CD8-positive, alpha-beta memory T cell (primary cell): ENCODE measurements around the gene OPN4. TPM values are rescaled to one million over a fixed set of nuclear protein-coding genes. Genes with fewer than 3 reads are reported as not detected.

Source experiments
- CTCF ChIA-PET: fragments of 350-600 bp; sonication (Branson Sonifier 250); formaldehyde crosslinking; loops from one replicate; lab custom pipeline; 2021; ENCODE audit warnings: antibody characterized with exemption; lab: Charles Lee
- POLR2A ChIA-PET: fragments of 350-600 bp; sonication (Branson Sonifier 250); formaldehyde crosslinking; loops from one replicate; lab custom pipeline; 2021; ENCODE audit warnings: antibody characterized with exemption; lab: Charles Lee
- DNase-seq, 5 donors: peaks; one replicate each; pipeline versions ENCODE4 v3.0.0 to v3.0.0-alpha.2; 2020 to 2022; ENCODE audit warnings: mixed read lengths in 1 of 5
- H3K27ac ChIP-seq: one replicate; pipeline ENCODE4 v1.7.0; 2013; ENCODE audit warnings: low read depth, mild to moderate bottlenecking, low read length, moderate library complexity
- H3K27me3 ChIP-seq: 2 replicates; pipeline ENCODE4 v1.7.0; 2013; ENCODE audit warnings: low read length, mild to moderate bottlenecking; ENCODE audit not compliant: insufficient read depth, poor library complexity, severe bottlenecking
- H3K36me3 ChIP-seq: 2 replicates; pipeline ENCODE4 v1.7.0; 2013; ENCODE audit warnings: mild to moderate bottlenecking, low read length, moderate library complexity; ENCODE audit not compliant: insufficient read depth
- H3K4me1 ChIP-seq: 2 replicates; pipeline ENCODE4 v1.7.0; 2013; ENCODE audit warnings: mild to moderate bottlenecking, low read length, moderate library complexity; ENCODE audit not compliant: insufficient read depth
- H3K4me3 ChIP-seq: 2 replicates; pipeline ENCODE4 v1.7.0; 2013; ENCODE audit warnings: mild to moderate bottlenecking, low read length
- H3K9me3 ChIP-seq: 2 replicates; pipeline ENCODE4 v1.7.0; 2013; ENCODE audit warnings: mild to moderate bottlenecking, low read length
- H3K27ac Mint-ChIP-seq, 8 donors: one replicate each; pipeline ENCODE4 v1.8.0; 2020 to 2021; ENCODE audit warnings: mixed read lengths in 8 of 8, mild to moderate bottlenecking in 6 of 8, inconsistent platforms in 3 of 8, moderate library complexity in 3 of 8
- H3K27me3 Mint-ChIP-seq, 2 donors: one replicate each; pipeline ENCODE4 v1.8.0; 2020 to 2021; ENCODE audit warnings: mixed read lengths in 2 of 2, mild to moderate bottlenecking in 1 of 2, moderate library complexity in 1 of 2
- H3K36me3 Mint-ChIP-seq, 3 donors: one replicate each; pipeline ENCODE4 v1.8.0; 2020 to 2021; ENCODE audit warnings: mixed read lengths in 3 of 3, inconsistent platforms in 1 of 3, mild to moderate bottlenecking in 1 of 3
- H3K4me1 Mint-ChIP-seq, 3 donors: one replicate each; pipeline ENCODE4 v1.8.0; 2020 to 2021; ENCODE audit warnings: mixed read lengths in 3 of 3, inconsistent platforms in 1 of 3, mild to moderate bottlenecking in 1 of 3
- H3K4me3 Mint-ChIP-seq, 7 donors: one replicate each; pipeline ENCODE4 v1.8.0; 2020 to 2021; ENCODE audit warnings: mixed read lengths in 7 of 7, mild to moderate bottlenecking in 6 of 7, moderate library complexity in 4 of 7, inconsistent platforms in 2 of 7
- H3K9me3 Mint-ChIP-seq, 5 donors: one replicate each; pipeline ENCODE4 v1.8.0; 2020 to 2022; ENCODE audit warnings: mixed read lengths in 5 of 5, mild to moderate bottlenecking in 3 of 5, moderate library complexity in 2 of 5, inconsistent platforms in 1 of 5
- polyA plus RNA-seq: library from polyadenylated mRNA; unstranded; fragments of 300-500 nt; fragmentation: Illumina TruSeq; gene quantifications from one replicate; pipeline ENCODE4 v1.2.3, GENCODE V29; 2021
- total RNA-seq, 2 experiments: library from RNA; stranded (reverse); gene quantifications; one replicate each; pipeline ENCODE4 v1.2.3, GENCODE V29; 2021

The OPN4 gene
- total and polyA plus RNA-seq, 3 experiments from 2014 or later = not detected

- H3K27me3 ChIP-seq = no peaks in the 10 kb centered on the region
- POLR2A ChIA-PET = no interaction called here
- no peaks in the 10 kb centered on the region for H3K9me3 Mint-ChIP-seq
Measured at GRCh38 chr10:86689146-86689545, 34.8 kb downstream of the OPN4 start.

GRCh38 chr10:86690231-86690630 is 35.9 kb downstream of the OPN4 start:
- no peak for DNase-seq
- Histone ChIP-seq H3K27me3 (no peaks in the 10 kb centered on the region), H3K27ac (no peak overlapping the region), H3K4me1 (no peaks in the 10 kb centered on the region), H3K36me3 (no peaks in the 10 kb centered on the region), H3K9me3 (no peaks in the 10 kb centered on the region), H3K4me3 (no peak overlapping the region)
- no peaks in the 10 kb centered on the region for H3K9me3 Mint-ChIP-seq
- no peaks in the 10 kb centered on the region for H3K36me3 Mint-ChIP-seq
- ChIA-PET CTCF (no interaction called here), POLR2A (no interaction called here)
- H3K27me3 Mint-ChIP-seq = peaks cover 2 to 5% of the 10 kb centered on the region in 2 donors
- peaks cover 7 to 9% (median 8%) of the 10 kb centered on the region in 3 donors for H3K4me1 Mint-ChIP-seq
- H3K27ac Mint-ChIP-seq = no peak overlapping the region
- H3K4me3 Mint-ChIP-seq = no peak overlapping the region

More at GRCh38 chr10:86689146-86689545, 34.8 kb downstream of the OPN4 start:
- DNase-seq = no peak
- H3K4me1 ChIP-seq = no peaks in the 10 kb centered on the region
- Mint-ChIP-seq H3K36me3 (no peaks in the 10 kb centered on the region), H3K4me3 (no peak overlapping the region), H3K27me3 (peaks cover 3 to 5% of the 10 kb centered on the region in 2 donors), H3K4me1 (peaks cover 7 to 9% (median 8%) of the 10 kb centered on the region in 3 donors), H3K27ac (no peak overlapping the region)
- no peaks in the 10 kb centered on the region for H3K9me3 ChIP-seq
- H3K4me3 ChIP-seq = no peak overlapping the region
- no peaks in the 10 kb centered on the region for H3K36me3 ChIP-seq
- CTCF ChIA-PET = interaction anchor here (0.8 kb wide), 1 partner anchor 199 kb away, joined by 3 read pairs; no protein-coding TSS in a partner anchor
- no peak overlapping the region for H3K27ac ChIP-seq

- no peaks in the 10 kb centered on the region for H3K4me1 ChIP-seq
- CTCF ChIA-PET = no interaction called here
- H3K36me3 ChIP-seq = no peaks in the 10 kb centered on the region
- peaks cover under 1 to 2% of the 10 kb centered on the region in 2 donors for H3K27me3 Mint-ChIP-seq
- H3K27ac Mint-ChIP-seq = no peak overlapping the region
- H3K36me3 Mint-ChIP-seq = no peaks in the 10 kb centered on the region
- H3K4me3 ChIP-seq = no peak overlapping the region
- no peaks in the 10 kb centered on the region for H3K9me3 Mint-ChIP-seq
- H3K4me1 Mint-ChIP-seq = peaks cover 7 to 9% (median 8%) of the 10 kb centered on the region in 3 donors
- no peak for DNase-seq
- H3K27ac ChIP-seq = no peak overlapping the region
- H3K27me3 ChIP-seq = no peaks in the 10 kb centered on the region
- POLR2A ChIA-PET = no interaction called here
- H3K4me3 Mint-ChIP-seq = no peak overlapping the region
- H3K9me3 ChIP-seq = no peaks in the 10 kb centered on the region
Measured at GRCh38 chr10:86690657-86691084, 36.3 kb downstream of the OPN4 start.

GRCh38 chr10:86691333-86692022 is 37.1 kb downstream of the OPN4 start:
- H3K4me1 Mint-ChIP-seq = peaks cover 7 to 9% (median 8%) of the 10 kb centered on the region in 3 donors
- H3K27me3 Mint-ChIP-seq = peaks cover 0 to 2% of the 10 kb centered on the region in 2 donors
- Histone ChIP-seq H3K27ac (no peak overlapping the region), H3K4me3 (no peak overlapping the region), H3K36me3 (no peaks in the 10 kb centered on the region), H3K27me3 (no peaks in the 10 kb centered on the region), H3K9me3 (no peaks in the 10 kb centered on the region), H3K4me1 (no peaks in the 10 kb centered on the region)
- no peak overlapping the region for H3K27ac Mint-ChIP-seq
- no peaks in the 10 kb centered on the region for H3K36me3 Mint-ChIP-seq
- ChIA-PET POLR2A (no interaction called here), CTCF (no interaction called here)
- H3K4me3 Mint-ChIP-seq = no peak overlapping the region
- DNase-seq = no peak
- H3K9me3 Mint-ChIP-seq = no peaks in the 10 kb centered on the region

- Mint-ChIP-seq H3K4me3 (no peak overlapping the region), H3K36me3 (no peaks in the 10 kb centered on the region), H3K27me3 (peaks cover 0 to 2% of the 10 kb centered on the region in 2 donors), H3K27ac (no peak overlapping the region), H3K4me1 (peaks cover 7 to 9% (median 8%) of the 10 kb centered on the region in 3 donors), H3K9me3 (no peaks in the 10 kb centered on the region)
- ChIA-PET POLR2A (no interaction called here), CTCF (no interaction called here)
- no peaks in the 10 kb centered on the region for H3K4me1 ChIP-seq
- H3K27ac ChIP-seq = no peak overlapping the region
- H3K4me3 ChIP-seq = no peak overlapping the region
- H3K9me3 ChIP-seq = no peaks in the 10 kb centered on the region
- H3K36me3 ChIP-seq = no peaks in the 10 kb centered on the region
- DNase-seq = no peak
- no peaks in the 10 kb centered on the region for H3K27me3 ChIP-seq
Measured at GRCh38 chr10:86692023-86692514, 37.7 kb downstream of the OPN4 start.

GRCh38 chr10:86692664-86693063 is 38.3 kb downstream of the OPN4 start:
- no peak overlapping the region for H3K27ac ChIP-seq
- no peak overlapping the region for H3K27ac Mint-ChIP-seq
- no peaks in the 10 kb centered on the region for H3K36me3 Mint-ChIP-seq
- DNase-seq = no peak
- peaks cover 7 to 9% (median 8%) of the 10 kb centered on the region in 3 donors for H3K4me1 Mint-ChIP-seq
- no peaks in the 10 kb centered on the region for H3K36me3 ChIP-seq
- POLR2A ChIA-PET = no interaction called here
- CTCF ChIA-PET = interaction anchor here (0.9 to 1.2 kb wide), 2 partner anchors 8 to 10 kb away, joined by 3 to 4 read pairs; no protein-coding TSS in a partner anchor
- no peak overlapping the region for H3K4me3 Mint-ChIP-seq
- no peaks in the 10 kb centered on the region for H3K4me1 ChIP-seq
- no peaks in the 10 kb centered on the region for H3K27me3 ChIP-seq
- H3K9me3 ChIP-seq = no peaks in the 10 kb centered on the region
- H3K27me3 Mint-ChIP-seq = peaks cover 0 to 2% of the 10 kb centered on the region in 2 donors
- no peak overlapping the region for H3K4me3 ChIP-seq
- H3K9me3 Mint-ChIP-seq = no peaks in the 10 kb centered on the region

GRCh38 chr10:86693275-86693674 is 38.9 kb downstream of the OPN4 start:
- CTCF ChIA-PET = interaction anchor here (0.7 to 1.2 kb wide), 5 partner anchors 8 to 206 kb away, joined by 3 to 8 read pairs (median 3); no protein-coding TSS in a partner anchor
- no peaks in the 10 kb centered on the region for H3K27me3 ChIP-seq
- Mint-ChIP-seq H3K9me3 (no peaks in the 10 kb centered on the region), H3K27ac (peak overlapping the region in 1 of 8 donors; percentile 27), H3K4me3 (no peak overlapping the region), H3K36me3 (no peaks in the 10 kb centered on the region), H3K27me3 (peaks cover 0 to 2% of the 10 kb centered on the region in 2 donors), H3K4me1 (peaks cover 6 to 8% (median 7%) of the 10 kb centered on the region in 3 donors)
- POLR2A ChIA-PET = no interaction called here
- H3K4me1 ChIP-seq = no peaks in the 10 kb centered on the region
- H3K9me3 ChIP-seq = no peaks in the 10 kb centered on the region
- H3K36me3 ChIP-seq = no peaks in the 10 kb centered on the region
- no peak for DNase-seq
- no peak overlapping the region for H3K4me3 ChIP-seq
- H3K27ac ChIP-seq = no peak overlapping the region

- CTCF ChIA-PET = interaction anchor here (0.7 to 2.7 kb wide), 8 partner anchors 8 to 245 kb away, joined by 3 to 11 read pairs (median 3); no protein-coding TSS in a partner anchor
- no peak overlapping the region for H3K27ac ChIP-seq
- peaks cover under 1 to 3% (median 1%) of the 10 kb centered on the region in 3 donors for H3K4me1 Mint-ChIP-seq
- POLR2A ChIA-PET = no interaction called here
- H3K9me3 Mint-ChIP-seq = no peaks in the 10 kb centered on the region
- DNase-seq = peak in 3 of 5 donors; percentile 10 to 58 (median 18)
- H3K36me3 Mint-ChIP-seq = no peaks in the 10 kb centered on the region
- no peak overlapping the region for H3K4me3 ChIP-seq
- H3K27me3 Mint-ChIP-seq = peaks cover 0 to 2% of the 10 kb centered on the region in 2 donors
- H3K4me1 ChIP-seq = no peaks in the 10 kb centered on the region
- no peak overlapping the region for H3K27ac Mint-ChIP-seq
- H3K4me3 Mint-ChIP-seq = no peak overlapping the region
- H3K9me3 ChIP-seq = no peaks in the 10 kb centered on the region
- H3K36me3 ChIP-seq = no peaks in the 10 kb centered on the region
- no peaks in the 10 kb centered on the region for H3K27me3 ChIP-seq
Measured at GRCh38 chr10:86693721-86694369, 39.5 kb downstream of the OPN4 start.
